Loucy (cell line): ENCODE results near the gene SLC16A4.
A peak's percentile ranks its signal among the peaks of the same experiment; 100 is the strongest.

Source experiments
- H2AFZ ChIP-seq: fragments of 200-600 bp; sonication (generic); 2 replicates; pipeline ENCODE4 v1.6.0; 2016; ENCODE audit warnings: antibody characterized with exemption, mild to moderate bottlenecking, low read length, moderate library complexity
- H3F3A ChIP-seq: fragments of 200-600 bp; 2 replicates; pipeline ENCODE4 v1.6.0; 2016; ENCODE audit warnings: antibody characterized with exemption, low read depth, mild to moderate bottlenecking
- H3K27me3 ChIP-seq: fragments of 200-600 bp; sonication (generic); 2 replicates; pipeline ENCODE4 v1.6.1; 2014; ENCODE audit warnings: low read length, mild to moderate bottlenecking; ENCODE audit not compliant: insufficient read depth, poor library complexity, severe bottlenecking
- H3K36me3 ChIP-seq: fragments of 200-600 bp; sonication (generic); 2 replicates; pipeline ENCODE4 v1.6.1; 2016; ENCODE audit warnings: low read length; ENCODE audit not compliant: insufficient read depth
- H3K4me1 ChIP-seq: fragments of 200-600 bp; sonication (generic); 2 replicates; pipeline ENCODE4 v1.5.1; 2014; ENCODE audit warnings: low read length, mild to moderate bottlenecking; ENCODE audit not compliant: insufficient read depth, poor library complexity, severe bottlenecking
- H3K4me2 ChIP-seq: fragments of 200-600 bp; sonication (generic); 2 replicates; pipeline ENCODE4 v1.6.0; 2014; ENCODE audit warnings: antibody characterized with exemption, low read length, low read depth, mild to moderate bottlenecking; ENCODE audit not compliant: poor library complexity, severe bottlenecking
- H3K4me3 ChIP-seq: fragments of 200-600 bp; sonication (generic); 2 replicates; pipeline ENCODE4 v1.5.1; 2014; ENCODE audit warnings: low read length, mild to moderate bottlenecking, mixed read lengths; ENCODE audit not compliant: poor library complexity, severe bottlenecking
- H3K79me2 ChIP-seq: fragments of 200-600 bp; sonication (generic); 2 replicates; pipeline ENCODE4 v1.6.1; 2014; ENCODE audit warnings: low read length; ENCODE audit not compliant: insufficient read depth
- H3K9ac ChIP-seq: fragments of 200-600 bp; sonication (generic); 2 replicates; pipeline ENCODE4 v1.6.0; 2014; ENCODE audit warnings: mild to moderate bottlenecking, low read depth, low read length, moderate library complexity; ENCODE audit not compliant: poor library complexity, severe bottlenecking
- H3K9me2 ChIP-seq: fragments of 200-600 bp; sonication (generic); replicated peaks from 2 replicates; pipeline ENCODE4 v1.6.1; 2016; ENCODE audit warnings: low read depth, low read length, mixed read lengths
- H3K9me3 ChIP-seq: fragments of 200-600 bp; sonication (generic); 2 replicates; pipeline ENCODE4 v1.6.1; 2014; ENCODE audit warnings: mild to moderate bottlenecking, antibody characterized with exemption, low read length, low read depth; ENCODE audit not compliant: insufficient read depth
- H4K20me1 ChIP-seq: fragments of 200-600 bp; sonication (generic); 2 replicates; pipeline ENCODE4 v1.6.0; 2014; ENCODE audit warnings: antibody characterized with exemption, low read length, mild to moderate bottlenecking; ENCODE audit not compliant: insufficient read depth, poor library complexity, severe bottlenecking
- EZH2phosphoT487 ChIP-seq: fragments of 200-600 bp; IDR thresholded peaks from 2 replicates; pipeline ENCODE4 v1.6.1; 2018; ENCODE audit warnings: antibody characterized with exemption, mild to moderate bottlenecking, moderate library complexity, borderline replicate concordance
- TF ChIP-seq, protein P1 (sequence below): fragments of 200-600 bp; sonication (generic); conservative IDR thresholded peaks from 2 replicates; pipeline ENCODE4 v1.5.1; 2014; ENCODE audit warnings: mild to moderate bottlenecking, antibody characterized with exemption, low read length

SLC16A4 gene

GRCh38 chr1:110336300-110337039 is 54.4 kb downstream of the SLC16A4 start:
- Histone ChIP-seq H3K4me3 (no peak overlapping the region), H3F3A (no peaks in the 10 kb centered on the region), H3K9me3 (no peaks in the 10 kb centered on the region), H2AFZ (no peak overlapping the region), H3K9me2 (no peaks in the 10 kb centered on the region), H4K20me1 (peaks cover 20% of the 10 kb centered on the region), H3K36me3 (peaks cover 7% of the 10 kb centered on the region; the same call in 1 of the 2 replicates), H3K27me3 (no peaks in the 10 kb centered on the region), H3K79me2 (peaks cover 37% of the 10 kb centered on the region), H3K9ac (peak overlapping the region; percentile 85), H3K4me1 (peaks cover 25% of the 10 kb centered on the region), H3K4me2 (peak overlapping the region; percentile 92)
- TF ChIP-seq, protein P1, sequence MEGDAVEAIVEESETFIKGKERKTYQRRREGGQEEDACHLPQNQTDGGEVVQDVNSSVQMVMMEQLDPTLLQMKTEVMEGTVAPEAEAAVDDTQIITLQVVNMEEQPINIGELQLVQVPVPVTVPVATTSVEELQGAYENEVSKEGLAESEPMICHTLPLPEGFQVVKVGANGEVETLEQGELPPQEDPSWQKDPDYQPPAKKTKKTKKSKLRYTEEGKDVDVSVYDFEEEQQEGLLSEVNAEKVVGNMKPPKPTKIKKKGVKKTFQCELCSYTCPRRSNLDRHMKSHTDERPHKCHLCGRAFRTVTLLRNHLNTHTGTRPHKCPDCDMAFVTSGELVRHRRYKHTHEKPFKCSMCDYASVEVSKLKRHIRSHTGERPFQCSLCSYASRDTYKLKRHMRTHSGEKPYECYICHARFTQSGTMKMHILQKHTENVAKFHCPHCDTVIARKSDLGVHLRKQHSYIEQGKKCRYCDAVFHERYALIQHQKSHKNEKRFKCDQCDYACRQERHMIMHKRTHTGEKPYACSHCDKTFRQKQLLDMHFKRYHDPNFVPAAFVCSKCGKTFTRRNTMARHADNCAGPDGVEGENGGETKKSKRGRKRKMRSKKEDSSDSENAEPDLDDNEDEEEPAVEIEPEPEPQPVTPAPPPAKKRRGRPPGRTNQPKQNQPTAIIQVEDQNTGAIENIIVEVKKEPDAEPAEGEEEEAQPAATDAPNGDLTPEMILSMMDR = no peak
- TF ChIP-seq EZH2phosphoT487 = no peak

GRCh38 chr1:110335265-110335664 is 55.6 kb downstream of the SLC16A4 start:
- Histone ChIP-seq H4K20me1 (peaks cover 8% of the 10 kb centered on the region), H3K27me3 (no peaks in the 10 kb centered on the region), H3F3A (no peaks in the 10 kb centered on the region), H3K4me3 (no peak overlapping the region), H3K36me3 (no peaks in the 10 kb centered on the region), H3K4me2 (no peak overlapping the region), H3K9me3 (no peaks in the 10 kb centered on the region), H3K4me1 (peaks cover 14% of the 10 kb centered on the region), H3K9ac (no peak overlapping the region), H2AFZ (no peak overlapping the region), H3K9me2 (no peaks in the 10 kb centered on the region), H3K79me2 (peaks cover 25% of the 10 kb centered on the region)
- TF ChIP-seq, protein P1 = no peak
- no peak for TF ChIP-seq EZH2phosphoT487

DNA sequence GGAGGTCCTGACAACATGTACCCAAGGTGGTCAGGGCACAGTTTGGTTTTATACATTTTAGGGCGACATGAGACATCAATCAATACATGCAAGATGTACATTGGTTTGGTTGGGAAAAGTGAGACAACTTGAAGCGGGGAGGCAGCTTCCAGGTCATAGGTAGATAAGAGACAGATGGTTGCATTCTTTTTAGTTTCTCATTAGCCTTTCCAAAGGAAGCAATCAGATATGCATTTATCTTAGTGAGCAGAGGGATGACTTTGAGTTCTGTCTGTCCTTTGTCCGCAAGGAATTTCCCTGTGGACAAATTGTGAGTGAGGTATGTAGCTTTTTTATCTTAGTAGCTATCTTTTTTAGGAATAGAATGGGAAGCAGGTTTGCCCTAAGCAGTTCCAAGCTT is 62.1 kb downstream of the SLC16A4 start:
- H3K4me3 ChIP-seq = no peak overlapping the region
- H2AFZ ChIP-seq = no peak overlapping the region
- no peaks in the 10 kb centered on the region for H3F3A ChIP-seq
- H3K4me1 ChIP-seq = no peaks in the 10 kb centered on the region
- no peaks in the 10 kb centered on the region for H4K20me1 ChIP-seq
- H3K9me2 ChIP-seq = no peaks in the 10 kb centered on the region
- H3K79me2 ChIP-seq = no peaks in the 10 kb centered on the region
- TF ChIP-seq, protein P1 = no peak
- TF ChIP-seq EZH2phosphoT487 = no peak
- no peaks in the 10 kb centered on the region for H3K36me3 ChIP-seq
- no peaks in the 10 kb centered on the region for H3K27me3 ChIP-seq
- H3K9me3 ChIP-seq = no peaks in the 10 kb centered on the region
- no peak overlapping the region for H3K9ac ChIP-seq
- no peak overlapping the region for H3K4me2 ChIP-seq
